ENCODE data around the gene PRKAG2.

PRKAG2 gene

GRCh38 chr7:151696721-151697514 lies 180.0 kb downstream of the PRKAG2 start:
- no peak for DNase-seq (ENCODE audit: low read depth)
- TF ChIP-seq MAX (IDR thresholded peaks at IDR 0.05; ENCODE audit: low read depth, low read length) (no peak), MYC (IDR thresholded peaks at IDR 0.05; ENCODE audit: low read depth, low read length) (no peak), POLR2A (IDR thresholded peaks at IDR 0.05; ENCODE audit: extremely low read depth, insufficient read length) (no peak), CTCF (IDR thresholded peaks at IDR 0.05; ENCODE audit: low read depth, low read length) (no peak)
- no peak overlapping the region for H3K4me3 ChIP-seq (ENCODE audit: low read depth, low read length)

GRCh38 chr7:151695951-151696541 lies 180.9 kb downstream of the PRKAG2 start:
- no peak for TF ChIP-seq MYC (IDR thresholded peaks at IDR 0.05; ENCODE audit: low read depth, low read length)
- TF ChIP-seq MAX (IDR thresholded peaks at IDR 0.05; ENCODE audit: low read depth, low read length) = no peak
- no peak for TF ChIP-seq POLR2A (IDR thresholded peaks at IDR 0.05; ENCODE audit: extremely low read depth, insufficient read length)
- TF ChIP-seq CTCF (IDR thresholded peaks at IDR 0.05; ENCODE audit: low read depth, low read length) = no peak
- H3K4me3 ChIP-seq (ENCODE audit: low read depth, low read length) = no peak overlapping the region
- DNase-seq (ENCODE audit: low read depth) = no peak

- TF ChIP-seq MYC (IDR thresholded peaks at IDR 0.05; ENCODE audit: low read depth, low read length) = no peak
- no peak for TF ChIP-seq CTCF (IDR thresholded peaks at IDR 0.05; ENCODE audit: low read depth, low read length)
- no peak for TF ChIP-seq POLR2A (IDR thresholded peaks at IDR 0.05; ENCODE audit: extremely low read depth, insufficient read length)
- no peak for TF ChIP-seq MAX (IDR thresholded peaks at IDR 0.05; ENCODE audit: low read depth, low read length)
- H3K4me3 ChIP-seq (ENCODE audit: low read depth, low read length) = no peak overlapping the region
- DNase-seq (ENCODE audit: low read depth) = no peak
Observed at GRCh38 chr7:151694828-151695580, 181.9 kb downstream of the PRKAG2 start.

GRCh38 chr7:151694441-151694827 lies 182.5 kb downstream of the PRKAG2 start:
- no peak overlapping the region for H3K4me3 ChIP-seq (ENCODE audit: low read depth, low read length)
- TF ChIP-seq MAX (IDR thresholded peaks at IDR 0.05; ENCODE audit: low read depth, low read length) = no peak
- TF ChIP-seq MYC (IDR thresholded peaks at IDR 0.05; ENCODE audit: low read depth, low read length) = no peak
- no peak for TF ChIP-seq CTCF (IDR thresholded peaks at IDR 0.05; ENCODE audit: low read depth, low read length)
- TF ChIP-seq POLR2A (IDR thresholded peaks at IDR 0.05; ENCODE audit: extremely low read depth, insufficient read length) = no peak
- DNase-seq (ENCODE audit: low read depth) = peak; percentile 46

- TF ChIP-seq CTCF (IDR thresholded peaks at IDR 0.05; ENCODE audit: low read depth, low read length) = no peak
- TF ChIP-seq POLR2A (IDR thresholded peaks at IDR 0.05; ENCODE audit: extremely low read depth, insufficient read length) = no peak
- TF ChIP-seq MAX (IDR thresholded peaks at IDR 0.05; ENCODE audit: low read depth, low read length) = no peak
- no peak for TF ChIP-seq MYC (IDR thresholded peaks at IDR 0.05; ENCODE audit: low read depth, low read length)
- DNase-seq (ENCODE audit: low read depth) = no peak
- H3K4me3 ChIP-seq (ENCODE audit: low read depth, low read length) = no peak overlapping the region
Observed at GRCh38 chr7:151693140-151693539, 183.8 kb downstream of the PRKAG2 start.

Data from NB4 (cell line).